ENCODE data around the gene FOXP1.

The FOXP1 gene

GRCh38 chr3:71052716-71053115 is 530.8 kb downstream of the FOXP1 start:
- TF ChIP-seq SPI1 (IDR thresholded peaks at IDR 0.05; ENCODE audit: low read depth, low read length): no peak
- no peak for TF ChIP-seq POU2F2 (IDR thresholded peaks at IDR 0.05; ENCODE audit: low read depth, low read length)
- no peak for TF ChIP-seq POLR2A (IDR thresholded peaks at IDR 0.05; ENCODE audit: low read depth, low read length)
- no peak for TF ChIP-seq TAF1 (IDR thresholded peaks at IDR 0.05; ENCODE audit: low read depth, low read length)
- TF ChIP-seq PAX5 (IDR thresholded peaks at IDR 0.05; ENCODE audit: insufficient read depth, low read length, severe bottlenecking): no peak
- TF ChIP-seq POLR2AphosphoS5 (IDR thresholded peaks at IDR 0.05; ENCODE audit: low read depth, low read length): no peak
- FAIRE-seq: no peak
- no peak for DNase-seq (ENCODE audit: insufficient read length, low spot score)

GRCh38 chr3:71051893-71052687 is 531.4 kb downstream of the FOXP1 start:
- no peak for DNase-seq (ENCODE audit: insufficient read length, low spot score)
- no peak for TF ChIP-seq POU2F2 (IDR thresholded peaks at IDR 0.05; ENCODE audit: low read depth, low read length)
- no peak for TF ChIP-seq POLR2AphosphoS5 (IDR thresholded peaks at IDR 0.05; ENCODE audit: low read depth, low read length)
- FAIRE-seq: no peak

- FAIRE-seq: no peak
- no peak for DNase-seq (ENCODE audit: insufficient read length, low spot score)
- TF ChIP-seq POLR2A (IDR thresholded peaks at IDR 0.05; ENCODE audit: low read depth, low read length): no peak
- TF ChIP-seq POU2F2 (IDR thresholded peaks at IDR 0.05; ENCODE audit: low read depth, low read length): no peak
- no peak for TF ChIP-seq PAX5 (IDR thresholded peaks at IDR 0.05; ENCODE audit: insufficient read depth, low read length, severe bottlenecking)
- no peak for TF ChIP-seq TAF1 (IDR thresholded peaks at IDR 0.05; ENCODE audit: low read depth, low read length)
- TF ChIP-seq SPI1 (IDR thresholded peaks at IDR 0.05; ENCODE audit: low read depth, low read length): no peak
- no peak for TF ChIP-seq POLR2AphosphoS5 (IDR thresholded peaks at IDR 0.05; ENCODE audit: low read depth, low read length)
These were observed 532.3 kb downstream of the FOXP1 start for GRCh38 chr3:71051259-71051595.

GRCh38 chr3:71050538-71051258 is 532.8 kb downstream of the FOXP1 start:
- FAIRE-seq (no peak), DNase-seq (ENCODE audit: insufficient read length, low spot score) (no peak)
- TF ChIP-seq SPI1 (IDR thresholded peaks at IDR 0.05; ENCODE audit: low read depth, low read length) (no peak), PAX5 (IDR thresholded peaks at IDR 0.05; ENCODE audit: insufficient read depth, low read length, severe bottlenecking) (no peak), POLR2A (IDR thresholded peaks at IDR 0.05; ENCODE audit: low read depth, low read length) (no peak), TAF1 (IDR thresholded peaks at IDR 0.05; ENCODE audit: low read depth, low read length) (no peak), POLR2AphosphoS5 (IDR thresholded peaks at IDR 0.05; ENCODE audit: low read depth, low read length) (no peak), POU2F2 (IDR thresholded peaks at IDR 0.05; ENCODE audit: low read depth, low read length) (no peak)

GRCh38 chr3:71050166-71050537 is 533.4 kb downstream of the FOXP1 start:
- FAIRE-seq: no peak

GRCh38 chr3:71048948-71049347 is 534.6 kb downstream of the FOXP1 start:
- no peak for DNase-seq (ENCODE audit: insufficient read length, low spot score)
- TF ChIP-seq SPI1 (IDR thresholded peaks at IDR 0.05; ENCODE audit: low read depth, low read length): no peak
- no peak for TF ChIP-seq POU2F2 (IDR thresholded peaks at IDR 0.05; ENCODE audit: low read depth, low read length)
- TF ChIP-seq POLR2A (IDR thresholded peaks at IDR 0.05; ENCODE audit: low read depth, low read length): no peak
- no peak for TF ChIP-seq POLR2AphosphoS5 (IDR thresholded peaks at IDR 0.05; ENCODE audit: low read depth, low read length)
- no peak for TF ChIP-seq PAX5 (IDR thresholded peaks at IDR 0.05; ENCODE audit: insufficient read depth, low read length, severe bottlenecking)
- TF ChIP-seq TAF1 (IDR thresholded peaks at IDR 0.05; ENCODE audit: low read depth, low read length): no peak
- FAIRE-seq: no peak

More at GRCh38 chr3:71050166-71050537, 533.4 kb downstream of the FOXP1 start:
- DNase-seq (ENCODE audit: insufficient read length, low spot score): no peak
- TF ChIP-seq PAX5 (IDR thresholded peaks at IDR 0.05; ENCODE audit: insufficient read depth, low read length, severe bottlenecking) (no peak), POU2F2 (IDR thresholded peaks at IDR 0.05; ENCODE audit: low read depth, low read length) (no peak), TAF1 (IDR thresholded peaks at IDR 0.05; ENCODE audit: low read depth, low read length) (no peak), POLR2AphosphoS5 (IDR thresholded peaks at IDR 0.05; ENCODE audit: low read depth, low read length) (no peak), POLR2A (IDR thresholded peaks at IDR 0.05; ENCODE audit: low read depth, low read length) (no peak), SPI1 (IDR thresholded peaks at IDR 0.05; ENCODE audit: low read depth, low read length) (no peak)

- DNase-seq (ENCODE audit: insufficient read length, low spot score) (no peak), FAIRE-seq (no peak)
- no peak for TF ChIP-seq SPI1 (IDR thresholded peaks at IDR 0.05; ENCODE audit: low read depth, low read length)
- no peak for TF ChIP-seq POLR2AphosphoS5 (IDR thresholded peaks at IDR 0.05; ENCODE audit: low read depth, low read length)
- TF ChIP-seq POU2F2 (IDR thresholded peaks at IDR 0.05; ENCODE audit: low read depth, low read length): no peak
- TF ChIP-seq POLR2A (IDR thresholded peaks at IDR 0.05; ENCODE audit: low read depth, low read length): no peak
- TF ChIP-seq PAX5 (IDR thresholded peaks at IDR 0.05; ENCODE audit: insufficient read depth, low read length, severe bottlenecking): no peak
- no peak for TF ChIP-seq TAF1 (IDR thresholded peaks at IDR 0.05; ENCODE audit: low read depth, low read length)
These were observed 535.7 kb downstream of the FOXP1 start for GRCh38 chr3:71047616-71048531.

GRCh38 chr3:71046791-71047190 is 536.7 kb downstream of the FOXP1 start:
- FAIRE-seq (no peak), DNase-seq (ENCODE audit: insufficient read length, low spot score) (no peak)
- TF ChIP-seq SPI1 (IDR thresholded peaks at IDR 0.05; ENCODE audit: low read depth, low read length) (no peak), TAF1 (IDR thresholded peaks at IDR 0.05; ENCODE audit: low read depth, low read length) (no peak), POU2F2 (IDR thresholded peaks at IDR 0.05; ENCODE audit: low read depth, low read length) (no peak), POLR2A (IDR thresholded peaks at IDR 0.05; ENCODE audit: low read depth, low read length) (no peak), POLR2AphosphoS5 (IDR thresholded peaks at IDR 0.05; ENCODE audit: low read depth, low read length) (no peak), PAX5 (IDR thresholded peaks at IDR 0.05; ENCODE audit: insufficient read depth, low read length, severe bottlenecking) (no peak)

GRCh38 chr3:71045917-71046282 is 537.6 kb downstream of the FOXP1 start:
- FAIRE-seq: no peak
- TF ChIP-seq SPI1 (IDR thresholded peaks at IDR 0.05; ENCODE audit: low read depth, low read length): no peak
- TF ChIP-seq TAF1 (IDR thresholded peaks at IDR 0.05; ENCODE audit: low read depth, low read length): no peak
- TF ChIP-seq PAX5 (IDR thresholded peaks at IDR 0.05; ENCODE audit: insufficient read depth, low read length, severe bottlenecking): no peak
- no peak for TF ChIP-seq POU2F2 (IDR thresholded peaks at IDR 0.05; ENCODE audit: low read depth, low read length)
- no peak for TF ChIP-seq POLR2AphosphoS5 (IDR thresholded peaks at IDR 0.05; ENCODE audit: low read depth, low read length)
- TF ChIP-seq POLR2A (IDR thresholded peaks at IDR 0.05; ENCODE audit: low read depth, low read length): no peak
- DNase-seq (ENCODE audit: insufficient read length, low spot score): no peak
